ENCODE data around the gene SERPINB1. TPM values are rescaled to one million over a fixed set of nuclear protein-coding genes. Genes with fewer than 3 reads are reported as not detected.

Gene SERPINB1
- total RNA-seq, 4 donors from 2014 or later, result 7.7 to 28.2 (median 17.2) TPM

GRCh38 chr6:2818593-2818992 lies 23.1 kb downstream of the SERPINB1 start:
- H3K9me3 ChIP-seq, result no peaks in the 10 kb centered on the region
- no peak for TF ChIP-seq POLR2A (IDR thresholded peaks at IDR 0.05)
- TF ChIP-seq, protein P1, sequence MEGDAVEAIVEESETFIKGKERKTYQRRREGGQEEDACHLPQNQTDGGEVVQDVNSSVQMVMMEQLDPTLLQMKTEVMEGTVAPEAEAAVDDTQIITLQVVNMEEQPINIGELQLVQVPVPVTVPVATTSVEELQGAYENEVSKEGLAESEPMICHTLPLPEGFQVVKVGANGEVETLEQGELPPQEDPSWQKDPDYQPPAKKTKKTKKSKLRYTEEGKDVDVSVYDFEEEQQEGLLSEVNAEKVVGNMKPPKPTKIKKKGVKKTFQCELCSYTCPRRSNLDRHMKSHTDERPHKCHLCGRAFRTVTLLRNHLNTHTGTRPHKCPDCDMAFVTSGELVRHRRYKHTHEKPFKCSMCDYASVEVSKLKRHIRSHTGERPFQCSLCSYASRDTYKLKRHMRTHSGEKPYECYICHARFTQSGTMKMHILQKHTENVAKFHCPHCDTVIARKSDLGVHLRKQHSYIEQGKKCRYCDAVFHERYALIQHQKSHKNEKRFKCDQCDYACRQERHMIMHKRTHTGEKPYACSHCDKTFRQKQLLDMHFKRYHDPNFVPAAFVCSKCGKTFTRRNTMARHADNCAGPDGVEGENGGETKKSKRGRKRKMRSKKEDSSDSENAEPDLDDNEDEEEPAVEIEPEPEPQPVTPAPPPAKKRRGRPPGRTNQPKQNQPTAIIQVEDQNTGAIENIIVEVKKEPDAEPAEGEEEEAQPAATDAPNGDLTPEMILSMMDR (IDR thresholded peaks at IDR 0.05), result no peak
- no peaks in the 10 kb centered on the region for H3K36me3 ChIP-seq
- peak overlapping the region; percentile 16 to 55 for H3K27ac ChIP-seq
- no peak overlapping the region for H3K4me3 ChIP-seq
- intact Hi-C loops (cut with DNase I; ENCODE audit: low total_unique reads), result no loop called here
- H3K27me3 ChIP-seq, result no peaks in the 10 kb centered on the region
- H3K4me1 ChIP-seq, result peaks cover 0 to 4% of the 10 kb centered on the region in 2 donors
- no peak for DNase-seq

DNA sequence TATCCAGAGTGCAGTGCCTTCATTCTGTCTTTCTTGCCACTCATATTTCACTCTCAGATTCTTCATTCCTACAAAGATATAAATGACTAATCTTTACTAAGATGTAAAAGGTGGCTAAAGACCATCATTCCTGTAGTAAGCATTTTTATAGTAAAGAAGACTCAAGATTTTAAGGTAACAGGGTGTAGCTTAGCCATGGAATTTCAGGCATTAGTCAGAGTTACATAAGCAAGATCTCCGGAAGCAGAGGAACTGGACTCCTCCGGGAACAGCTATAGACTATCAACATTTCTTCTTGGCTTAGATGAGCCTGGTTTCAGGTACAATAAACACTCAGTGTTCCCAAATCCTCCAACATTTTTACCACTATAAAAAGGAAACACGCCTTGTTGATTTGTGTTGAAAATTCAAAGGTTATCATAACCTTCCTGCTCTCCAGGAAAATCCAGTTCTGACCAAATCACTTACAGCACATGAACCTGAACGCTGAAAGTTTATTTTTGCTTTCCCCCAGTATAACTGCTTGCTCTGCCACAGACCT lies 23.7 kb downstream of the SERPINB1 start:
- Histone ChIP-seq H3K4me3 (no peak overlapping the region), H3K36me3 (no peaks in the 10 kb centered on the region), H3K4me1 (peaks cover 0 to 4% of the 10 kb centered on the region in 2 donors), H3K9me3 (no peaks in the 10 kb centered on the region), H3K27me3 (no peaks in the 10 kb centered on the region), H3K27ac (peak overlapping the region; percentile 16 to 55)
- no peak for DNase-seq
- TF ChIP-seq, protein P1 (IDR thresholded peaks at IDR 0.05), result no peak
- TF ChIP-seq POLR2A (IDR thresholded peaks at IDR 0.05), result no peak
- intact Hi-C loops (cut with DNase I; ENCODE audit: low total_unique reads), result no loop called here

DNA sequence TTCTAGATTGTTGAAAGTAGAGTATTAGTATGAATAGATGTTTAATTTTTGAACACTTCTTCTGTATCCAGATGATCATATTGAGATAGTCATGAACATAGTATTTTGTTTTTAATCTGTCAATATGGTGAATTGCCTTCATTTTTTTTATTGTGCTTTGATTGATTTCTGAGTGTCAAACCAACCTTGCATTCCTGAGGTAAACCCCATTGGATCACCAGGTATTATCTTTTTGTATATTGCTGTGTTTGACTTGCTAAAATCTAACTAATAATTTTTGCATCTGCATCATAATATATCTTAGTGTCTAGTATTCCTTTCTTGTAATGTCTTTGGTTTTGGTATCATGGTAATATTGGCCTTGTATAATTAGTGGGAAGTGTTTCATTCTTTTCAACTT lies 25.5 kb downstream of the SERPINB1 start:
- intact Hi-C loops (cut with DNase I; ENCODE audit: low total_unique reads), result no loop called here
- DNase-seq, result no peak

GRCh38 chr6:2812695-2813094 lies 29.0 kb downstream of the SERPINB1 start:
- Histone ChIP-seq H3K36me3 (no peaks in the 10 kb centered on the region), H3K4me3 (no peak overlapping the region), H3K27me3 (no peaks in the 10 kb centered on the region), H3K4me1 (no peaks in the 10 kb centered on the region), H3K9me3 (no peaks in the 10 kb centered on the region), H3K27ac (no peak overlapping the region)
- TF ChIP-seq POLR2A (IDR thresholded peaks at IDR 0.05), result no peak
- TF ChIP-seq, protein P1 (IDR thresholded peaks at IDR 0.05), result no peak
- DNase-seq, result no peak
- intact Hi-C loops (cut with DNase I; ENCODE audit: low total_unique reads), result no loop called here

More for the DNA sequence above, 25.5 kb downstream of the SERPINB1 start:
- Histone ChIP-seq H3K9me3 (no peaks in the 10 kb centered on the region), H3K4me3 (no peak overlapping the region), H3K27ac (no peak overlapping the region), H3K4me1 (peaks cover 0 to 4% of the 10 kb centered on the region in 2 donors), H3K27me3 (no peaks in the 10 kb centered on the region), H3K36me3 (no peaks in the 10 kb centered on the region)
- TF ChIP-seq, protein P1 (IDR thresholded peaks at IDR 0.05), result no peak
- TF ChIP-seq POLR2A (IDR thresholded peaks at IDR 0.05), result no peak

DNA sequence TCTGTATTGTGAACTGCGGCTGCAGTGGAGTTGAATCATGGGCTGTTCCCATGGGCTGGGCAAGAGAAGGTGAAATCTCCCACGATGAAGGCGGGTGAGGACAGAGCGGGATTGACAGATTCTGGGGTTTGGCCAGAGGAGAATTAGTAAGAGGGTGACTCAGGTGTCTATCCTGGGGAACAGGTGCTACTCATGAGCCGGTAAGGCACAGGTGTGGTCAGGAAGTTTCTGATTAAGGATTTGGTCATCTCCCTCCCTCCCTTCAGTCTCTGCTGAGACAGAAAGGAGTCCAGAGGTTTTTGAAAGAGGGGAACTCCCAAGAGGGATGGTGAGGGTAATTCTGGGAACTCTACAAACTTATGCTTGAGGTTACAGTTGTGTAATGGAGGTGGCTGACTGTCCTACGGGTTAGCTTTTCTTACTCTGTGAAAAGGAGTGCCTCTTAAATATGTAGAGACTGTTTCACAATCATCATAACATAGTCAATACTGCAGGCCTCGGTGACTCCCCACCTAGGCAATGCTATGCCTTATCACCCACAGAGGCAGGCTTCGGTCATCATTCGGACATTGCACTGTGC lies 31.5 kb downstream of the SERPINB1 start:
- no peak for DNase-seq
- intact Hi-C loops (cut with DNase I; ENCODE audit: low total_unique reads), result no loop called here
- Histone ChIP-seq H3K4me1 (no peaks in the 10 kb centered on the region), H3K4me3 (no peak overlapping the region), H3K27ac (no peak overlapping the region), H3K9me3 (no peaks in the 10 kb centered on the region), H3K27me3 (no peaks in the 10 kb centered on the region), H3K36me3 (no peaks in the 10 kb centered on the region)
- TF ChIP-seq POLR2A (IDR thresholded peaks at IDR 0.05), result no peak
- TF ChIP-seq, protein P1 (IDR thresholded peaks at IDR 0.05), result no peak

Measured in uterus (tissue), 4 donors.